ENCODE measurements around the gene RANBP3L.
"Not testable (repeated sequence)": the region's sequence is repeated elsewhere in the genome, so short reads cannot be mapped to it uniquely, and the experiment has no call there.

RANBP3L gene, protein sequence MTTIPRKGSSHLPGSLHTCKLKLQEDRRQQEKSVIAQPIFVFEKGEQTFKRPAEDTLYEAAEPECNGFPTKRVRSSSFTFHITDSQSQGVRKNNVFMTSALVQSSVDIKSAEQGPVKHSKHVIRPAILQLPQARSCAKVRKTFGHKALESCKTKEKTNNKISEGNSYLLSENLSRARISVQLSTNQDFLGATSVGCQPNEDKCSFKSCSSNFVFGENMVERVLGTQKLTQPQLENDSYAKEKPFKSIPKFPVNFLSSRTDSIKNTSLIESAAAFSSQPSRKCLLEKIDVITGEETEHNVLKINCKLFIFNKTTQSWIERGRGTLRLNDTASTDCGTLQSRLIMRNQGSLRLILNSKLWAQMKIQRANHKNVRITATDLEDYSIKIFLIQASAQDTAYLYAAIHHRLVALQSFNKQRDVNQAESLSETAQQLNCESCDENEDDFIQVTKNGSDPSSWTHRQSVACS

DNA sequence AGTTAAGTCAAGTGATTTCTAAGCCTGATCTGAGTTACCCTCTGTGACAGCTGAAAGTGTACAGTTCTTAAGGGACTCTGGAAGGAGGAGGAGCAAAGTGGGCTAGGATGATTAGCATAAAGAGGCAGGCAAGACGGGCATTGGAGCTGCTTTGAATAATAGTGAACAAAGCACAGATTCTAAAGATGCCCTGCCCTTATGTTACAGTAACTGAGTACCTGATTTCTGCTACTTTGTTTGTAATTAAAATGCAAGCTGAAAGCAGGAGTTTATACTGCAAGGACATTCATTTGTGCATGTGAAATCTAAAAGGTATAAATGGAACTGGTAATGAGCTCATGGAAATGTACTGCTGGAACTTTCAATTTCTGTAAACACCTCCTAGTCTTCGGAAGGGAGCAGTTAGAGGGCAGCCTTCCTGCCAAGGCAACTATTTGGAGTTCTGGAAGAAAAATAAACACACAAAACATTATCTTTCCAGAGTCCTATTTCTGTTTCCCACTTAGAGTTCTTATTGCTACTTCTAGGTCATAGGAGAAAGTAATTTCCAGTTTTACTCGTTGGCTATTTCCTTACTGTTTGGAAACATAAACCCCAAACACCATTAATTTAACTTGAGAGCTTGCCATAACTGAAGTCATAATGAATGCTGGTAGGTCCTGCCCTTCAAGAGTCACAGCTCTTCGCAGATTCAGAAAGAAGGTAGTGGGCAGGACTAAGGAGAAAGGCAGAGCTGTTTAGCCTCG is at the start of gene RANBP3L:
RANBP3L (minus strand) TSS at position 45 of the 746 bp plus-strand sequence. CDS start 486 bp downstream, outside the sequence.
- no peak for DNase-seq

DNA sequence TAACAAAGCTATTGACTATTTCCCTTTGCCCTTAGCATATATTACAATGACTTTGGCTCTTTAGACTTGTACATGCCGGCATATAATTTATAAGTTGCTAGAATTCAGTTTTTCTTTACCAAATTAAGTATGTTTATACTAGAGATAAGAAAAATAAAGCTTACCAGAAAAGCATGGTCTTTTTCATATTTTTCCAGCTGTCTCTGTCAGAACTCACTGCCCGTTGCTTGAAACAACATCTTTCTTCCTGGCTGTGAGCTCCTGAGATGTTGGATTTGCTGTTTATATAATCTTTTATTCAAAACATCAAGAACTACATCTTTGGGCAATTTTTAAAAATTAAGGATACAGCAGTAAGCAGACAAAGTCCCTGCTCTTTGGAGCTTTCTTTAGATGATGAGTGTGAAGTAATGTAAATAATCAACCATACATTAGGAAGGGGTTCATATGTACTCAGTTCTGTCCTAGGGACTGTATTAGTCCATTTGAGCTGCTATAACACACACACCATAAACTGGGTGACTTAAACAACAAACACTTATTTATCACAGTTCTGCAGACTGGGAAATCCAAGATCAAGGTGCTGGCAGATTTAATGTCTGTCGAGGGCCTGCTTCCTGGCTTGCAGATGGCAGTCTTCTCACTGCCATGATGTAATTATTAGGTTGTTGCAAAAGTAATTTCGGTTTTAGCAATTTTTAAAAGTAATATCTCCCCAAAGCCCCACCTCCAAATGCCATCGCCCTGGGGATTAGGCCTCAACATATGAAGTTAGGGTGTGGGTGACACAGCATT is 45.4 kb upstream of the RANBP3L start:
- DNase-seq = no peak

- no peak for DNase-seq
Measured at GRCh38 chr5:36344899-36345298, 43.2 kb upstream of the RANBP3L start.

- not testable (repeated sequence) for DNase-seq
Measured at GRCh38 chr5:36341720-36342119, 40.0 kb upstream of the RANBP3L start.

DNA sequence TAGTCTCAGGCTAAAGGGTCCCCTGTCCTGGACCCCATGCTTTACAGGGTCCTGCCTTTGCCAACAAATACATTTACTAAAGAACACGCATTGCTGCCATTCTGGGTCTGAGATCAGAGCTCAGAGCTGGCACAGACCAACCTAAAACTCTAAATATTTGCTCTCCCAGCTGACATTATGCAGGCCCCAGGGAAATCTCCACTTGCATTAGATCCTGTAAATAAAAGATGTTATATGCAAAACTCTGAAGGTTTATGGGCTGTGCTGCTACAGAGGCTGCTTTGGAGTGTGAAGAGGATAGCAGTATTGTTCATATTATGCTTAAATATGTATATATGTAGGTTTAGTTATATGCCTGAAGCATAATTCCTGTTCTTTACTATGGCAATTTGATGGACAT is 35.9 kb upstream of the RANBP3L start:
- no peak for DNase-seq

DNA sequence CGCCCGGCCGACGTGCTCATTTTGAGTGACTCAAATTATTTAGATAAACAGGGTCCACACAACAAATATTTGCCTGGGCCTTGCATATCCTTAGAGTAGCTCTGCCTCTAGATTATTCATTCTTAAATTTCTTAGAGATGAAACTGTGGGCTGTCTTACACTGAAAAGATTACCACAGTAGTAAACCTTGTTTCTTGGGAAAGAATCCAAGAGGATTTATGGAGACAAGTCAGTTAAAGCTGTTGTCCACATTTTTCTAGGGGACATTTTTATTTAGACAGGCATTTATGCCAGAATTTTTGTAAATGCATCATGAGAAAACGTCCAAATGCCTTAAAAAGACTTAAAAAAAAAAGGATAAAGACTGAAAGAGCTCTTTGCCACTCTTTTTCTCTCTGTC is 32.6 kb upstream of the RANBP3L start:
- DNase-seq = no peak

- not testable (repeated sequence) for DNase-seq
Measured at GRCh38 chr5:36332720-36333119, 31.0 kb upstream of the RANBP3L start.

DNA sequence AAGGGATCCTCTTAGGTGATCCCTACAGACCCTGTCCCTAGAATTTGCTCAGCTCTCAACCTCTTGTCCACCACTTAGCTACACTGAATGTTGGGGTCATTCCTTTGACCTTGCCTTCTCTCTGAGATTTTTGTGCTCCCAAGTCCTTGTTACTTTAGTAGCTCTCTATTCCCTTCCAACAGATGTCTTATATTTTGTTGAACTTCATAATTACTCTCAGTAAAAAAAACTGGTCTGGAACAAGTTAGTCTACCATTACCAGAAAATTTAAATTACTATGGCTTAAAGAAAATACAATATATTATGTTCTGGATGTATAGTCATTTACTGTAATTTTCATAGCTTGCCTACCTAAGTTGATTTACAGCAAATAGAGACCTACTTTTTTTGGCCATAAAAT is 23.5 kb upstream of the RANBP3L start:
- DNase-seq = no peak

DNA sequence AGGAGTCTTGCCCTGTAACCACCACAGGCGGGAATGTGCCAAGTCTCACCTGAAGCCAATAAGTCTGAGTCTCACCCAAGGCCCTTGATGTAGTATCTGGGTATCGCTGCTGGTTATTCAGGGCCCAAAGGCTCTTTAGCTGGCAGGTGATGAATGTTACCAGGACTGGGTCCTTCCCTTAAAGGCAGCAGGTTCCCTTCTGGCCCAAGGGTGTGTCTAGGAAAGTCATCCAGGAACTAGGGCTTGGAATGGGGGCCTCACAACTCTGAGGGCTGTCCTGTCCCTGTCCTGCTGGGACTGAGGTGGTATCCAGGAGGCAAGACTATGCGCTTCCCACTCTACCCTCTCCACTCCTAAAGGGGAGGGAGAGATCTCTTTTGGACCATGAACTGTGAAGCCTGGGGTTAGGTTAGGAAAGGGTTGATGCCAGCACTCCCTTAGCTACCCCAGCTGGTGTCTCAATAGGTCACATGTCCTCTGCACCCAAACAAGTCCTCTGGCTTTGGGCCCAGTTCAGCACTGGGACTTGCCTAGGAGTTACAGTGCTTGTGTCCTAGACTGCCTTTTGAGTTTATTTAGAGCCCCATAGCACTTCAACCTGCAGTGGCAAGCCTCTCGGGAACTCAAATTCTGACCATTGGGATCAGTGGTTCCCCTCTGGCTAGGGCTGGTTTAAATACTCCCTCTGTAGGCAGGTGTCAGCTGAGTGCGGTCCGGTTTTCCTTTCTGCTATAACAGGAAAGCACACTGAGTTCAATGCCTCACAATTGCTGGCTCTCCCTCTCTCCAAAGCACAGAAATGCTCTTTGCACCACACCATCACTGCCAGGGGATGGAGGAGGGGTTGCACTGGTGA is 22.5 kb upstream of the RANBP3L start:
- no peak for DNase-seq

DNA sequence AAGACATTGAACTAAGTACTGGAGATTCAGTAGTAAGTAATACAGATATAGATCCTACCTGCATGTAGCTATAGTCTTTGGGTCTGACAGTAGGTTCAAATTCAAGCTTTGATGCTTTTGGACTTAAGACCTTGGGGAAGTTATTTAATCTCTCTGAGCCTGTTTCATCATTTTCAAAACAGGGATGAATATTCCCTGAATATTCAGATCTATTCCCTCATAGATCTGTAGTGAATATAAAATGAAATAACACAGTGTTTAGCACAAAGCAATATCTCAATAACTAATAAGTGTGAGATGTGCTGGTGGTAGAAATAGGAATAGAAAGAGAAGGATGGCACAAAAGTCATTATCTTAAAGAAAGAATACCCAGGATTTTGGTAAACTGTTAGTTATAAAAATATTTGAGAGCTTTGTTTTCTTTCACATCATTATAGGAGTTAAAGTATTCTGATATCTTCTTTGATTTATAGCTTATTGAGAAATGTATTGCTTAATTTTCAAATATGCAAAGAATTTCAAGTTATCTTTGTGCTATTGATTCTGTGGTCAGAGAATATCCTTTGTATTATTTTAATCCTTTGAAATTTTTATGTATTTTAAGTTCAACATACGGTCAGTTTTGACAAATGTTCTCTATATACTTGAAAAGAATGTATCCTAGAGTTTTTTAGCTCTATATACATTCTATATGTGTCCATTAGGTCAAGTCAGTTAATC is 11.4 kb upstream of the RANBP3L start:
- no peak for DNase-seq

GRCh38 chr5:36311956-36312355 is 10.3 kb upstream of the RANBP3L start:
- no peak for DNase-seq

DNA sequence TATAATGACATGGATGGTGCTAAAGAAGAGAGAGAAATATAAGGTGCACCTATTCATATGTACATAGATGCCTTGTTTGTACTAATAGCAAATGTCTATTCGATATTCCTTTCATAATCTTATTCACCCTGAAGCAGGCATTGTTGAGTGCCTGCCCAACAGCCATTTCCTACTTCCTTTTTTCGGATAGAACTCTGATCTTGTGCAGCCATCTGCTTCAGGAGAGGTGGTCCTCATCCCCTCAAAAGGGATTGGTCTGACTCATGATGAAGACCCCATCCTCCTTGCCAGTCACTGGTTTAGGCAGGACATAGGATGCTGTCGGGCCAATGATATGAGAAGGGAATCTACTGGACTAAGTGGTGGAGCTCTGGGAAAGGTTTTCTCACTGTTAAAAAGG is 8.4 kb upstream of the RANBP3L start:
- DNase-seq = no peak

DNA sequence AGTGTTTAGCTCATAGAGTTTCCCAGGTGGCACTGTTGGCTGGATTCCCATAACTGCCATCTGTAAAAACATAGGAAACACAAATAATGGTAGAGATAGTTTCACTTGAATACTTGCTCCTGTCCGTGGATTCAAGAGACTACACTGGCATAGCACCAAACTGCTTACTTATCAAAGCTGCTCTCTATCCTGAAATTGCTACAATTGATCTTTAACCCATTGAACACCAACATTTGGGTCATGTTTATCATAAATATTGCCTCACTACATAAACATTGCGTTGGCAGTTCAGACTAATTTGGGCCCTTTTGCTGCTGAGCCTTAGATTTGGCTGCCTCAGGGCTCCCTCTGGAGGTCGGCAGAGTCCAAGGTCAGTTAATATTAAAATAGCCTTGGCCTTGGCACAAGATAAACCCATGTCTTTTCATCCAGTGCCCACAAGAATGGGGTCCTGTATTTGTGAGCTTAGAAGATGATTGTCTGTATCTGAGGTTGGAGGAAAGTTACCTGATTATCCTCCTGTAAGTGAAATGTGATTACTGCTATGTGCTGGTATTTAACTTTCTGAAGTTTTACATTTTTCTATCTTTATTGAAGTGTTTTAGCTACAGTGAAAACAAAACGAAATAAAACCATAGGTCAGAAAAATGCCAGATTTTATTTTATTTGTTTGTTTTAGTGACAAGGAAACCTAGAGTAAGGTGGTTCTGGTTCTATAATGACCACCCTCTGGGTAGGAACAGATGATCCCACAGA is 4.0 kb upstream of the RANBP3L start:
- DNase-seq = peak; percentile 4

GRCh38 chr5:36304095-36304805 is 2.5 kb upstream of the RANBP3L start:
- no peak for DNase-seq

DNA sequence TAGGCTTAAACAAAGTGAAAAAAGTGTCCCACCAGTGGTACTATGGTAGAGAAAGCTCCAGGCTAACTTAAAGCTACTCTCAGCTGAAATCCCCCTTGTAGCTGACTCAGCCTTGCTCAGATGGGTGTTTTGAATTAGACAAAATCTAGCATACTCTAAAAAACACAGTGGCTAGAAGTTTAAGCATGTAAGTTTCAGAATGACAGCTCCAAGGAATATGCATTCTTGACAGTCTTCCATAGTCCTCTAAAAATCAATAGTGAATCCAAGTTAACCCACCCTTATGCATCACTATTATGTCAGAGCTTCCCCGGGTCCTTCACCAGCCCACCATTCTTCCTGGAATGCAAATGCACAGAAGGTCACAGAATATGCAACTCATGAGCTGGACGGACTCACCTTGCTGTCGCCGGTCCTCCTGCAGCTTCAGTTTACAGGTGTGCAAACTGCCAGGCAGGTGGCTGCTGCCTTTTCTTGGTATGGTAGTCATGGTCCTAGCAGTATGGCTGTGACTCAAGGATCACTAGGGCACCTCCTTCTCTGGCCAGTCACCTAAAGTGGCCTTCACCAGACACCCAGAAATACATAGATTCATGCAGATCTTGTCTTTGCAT is 668 bp downstream of the RANBP3L start:
- no peak for DNase-seq

DNA sequence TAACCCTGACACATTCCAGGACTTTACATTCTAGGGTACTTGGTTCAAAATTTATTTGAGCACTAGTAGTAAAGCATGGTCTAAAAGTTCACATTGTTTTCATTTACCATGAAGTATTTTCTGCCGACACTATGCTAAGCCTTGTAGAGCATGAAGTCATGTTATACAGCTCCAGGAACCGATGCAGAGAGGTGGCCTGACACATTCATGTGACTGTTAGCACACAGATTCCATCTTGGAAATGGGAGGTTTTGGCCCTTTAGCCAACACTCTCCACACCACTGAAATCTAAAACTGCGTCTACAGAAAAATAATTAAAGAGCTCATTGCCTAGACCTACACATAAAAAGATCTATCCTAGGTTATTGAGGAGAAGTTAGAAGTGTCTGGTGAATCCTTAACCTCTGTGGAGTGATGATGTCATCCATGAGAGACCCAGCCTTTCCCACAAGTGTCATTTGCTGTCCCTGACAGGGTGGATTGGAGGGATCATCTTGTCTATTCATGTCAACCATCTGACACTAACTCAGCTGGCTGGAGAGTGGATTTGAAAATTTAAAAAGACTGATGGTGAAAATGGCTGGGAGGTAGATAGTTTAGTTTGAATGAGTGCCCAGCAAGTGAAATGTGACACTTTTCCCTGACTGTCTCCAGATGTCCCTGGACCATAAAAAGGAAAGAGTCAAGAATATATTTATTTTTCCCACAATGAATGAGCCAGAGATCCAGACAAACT is 1.3 kb downstream of the RANBP3L start:
- no peak for DNase-seq

DNA sequence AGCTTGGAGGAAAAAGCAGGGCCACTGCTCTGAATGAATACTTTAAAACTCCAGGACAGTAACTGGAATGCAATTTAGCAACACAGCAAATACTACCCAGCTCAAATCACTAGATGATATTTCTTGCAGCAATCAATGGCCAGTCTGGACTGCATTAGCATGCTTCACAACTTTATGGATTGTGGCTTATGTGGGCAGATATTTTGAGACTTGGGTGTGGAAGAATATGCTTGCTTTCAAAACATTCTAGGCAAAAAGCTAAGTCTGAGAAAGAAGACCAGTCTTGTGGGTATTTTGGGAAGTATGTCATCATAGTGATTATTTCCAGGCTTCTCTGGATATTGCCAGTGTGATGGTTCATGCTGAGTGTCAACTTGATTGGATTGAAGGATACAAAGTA is 3.1 kb downstream of the RANBP3L start:
- DNase-seq = no peak

DNA sequence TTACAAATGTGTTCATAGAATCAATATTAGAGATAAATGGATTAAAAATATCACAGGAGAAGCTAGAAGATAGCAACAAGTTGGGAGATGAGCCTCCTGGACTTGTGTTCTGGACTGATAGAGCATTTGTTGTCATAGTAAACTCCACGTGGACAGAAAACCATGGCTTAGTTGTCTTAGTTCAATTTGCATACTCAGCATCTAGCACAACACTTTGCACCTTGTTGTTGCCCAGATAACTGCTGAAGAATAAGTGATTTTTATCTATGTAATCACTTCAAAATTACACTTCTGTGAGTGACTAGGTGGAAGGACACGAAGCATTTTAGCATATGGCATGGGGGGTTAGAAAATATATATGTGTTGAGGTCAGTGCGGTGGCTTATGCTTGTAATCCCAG is 4.0 kb downstream of the RANBP3L start:
- DNase-seq = no peak
